Spleen (tissue), 7 donors: ENCODE measurements around the gene MIEN1.

Experiments used
- POLR2A ChIP-seq, 3 donors: fragments of 450-650 bp; IDR thresholded peaks; one replicate each; pipeline ENCODE4 v1.5.1; 2017; ENCODE audit warnings: antibody characterized with exemption in 3 of 3, mild to moderate bottlenecking in 1 of 3
- TF ChIP-seq, protein P1 (sequence below), 11 experiments: fragments of 200-600 bp in 7 of 11; fragments of 450-650 bp in 4 of 11; sonication (generic) in 4 of 11; IDR thresholded peaks in 8 of 11; conservative IDR thresholded peaks in 3 of 11; 1 replicate in 7 of 11; 2 replicates in 4 of 11; pipeline versions ENCODE4 v1.4.0 to v1.8.0; 2016 to 2021; ENCODE audit warnings: antibody characterized with exemption in 11 of 11, inconsistent platforms in 4 of 11, mild to moderate bottlenecking in 1 of 11
- donor health status: DM: no; HTN: no; CAD: no; lungs with moderate emphysema.
- donor health status: DM: no; HTN: no; CAD: no.
- donor health status: DM: no; HTN: no; CAD: no.

DNA sequence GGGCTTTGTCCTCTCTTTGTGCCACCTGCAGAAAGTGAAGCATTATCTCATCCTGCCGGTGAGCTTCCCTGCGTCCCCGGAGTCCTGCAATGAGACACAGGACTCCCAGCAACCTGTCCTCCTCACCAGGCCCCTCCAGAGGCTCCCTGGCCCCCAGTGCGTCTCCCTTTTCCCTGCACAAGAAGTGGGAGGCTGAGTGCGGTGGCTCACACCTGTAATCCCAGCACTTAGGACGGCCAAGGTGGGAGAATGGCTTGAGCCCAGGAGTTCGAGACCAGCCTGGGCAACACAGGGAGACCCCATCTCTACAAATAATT, 15.8 kb upstream of the MIEN1 start:
- TF ChIP-seq, protein P1, sequence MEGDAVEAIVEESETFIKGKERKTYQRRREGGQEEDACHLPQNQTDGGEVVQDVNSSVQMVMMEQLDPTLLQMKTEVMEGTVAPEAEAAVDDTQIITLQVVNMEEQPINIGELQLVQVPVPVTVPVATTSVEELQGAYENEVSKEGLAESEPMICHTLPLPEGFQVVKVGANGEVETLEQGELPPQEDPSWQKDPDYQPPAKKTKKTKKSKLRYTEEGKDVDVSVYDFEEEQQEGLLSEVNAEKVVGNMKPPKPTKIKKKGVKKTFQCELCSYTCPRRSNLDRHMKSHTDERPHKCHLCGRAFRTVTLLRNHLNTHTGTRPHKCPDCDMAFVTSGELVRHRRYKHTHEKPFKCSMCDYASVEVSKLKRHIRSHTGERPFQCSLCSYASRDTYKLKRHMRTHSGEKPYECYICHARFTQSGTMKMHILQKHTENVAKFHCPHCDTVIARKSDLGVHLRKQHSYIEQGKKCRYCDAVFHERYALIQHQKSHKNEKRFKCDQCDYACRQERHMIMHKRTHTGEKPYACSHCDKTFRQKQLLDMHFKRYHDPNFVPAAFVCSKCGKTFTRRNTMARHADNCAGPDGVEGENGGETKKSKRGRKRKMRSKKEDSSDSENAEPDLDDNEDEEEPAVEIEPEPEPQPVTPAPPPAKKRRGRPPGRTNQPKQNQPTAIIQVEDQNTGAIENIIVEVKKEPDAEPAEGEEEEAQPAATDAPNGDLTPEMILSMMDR (IDR thresholded peaks at IDR 0.05 in 8 of 11, conservative IDR thresholded peaks at IDR 0.05 in 3 of 11): no peak
- no peak for TF ChIP-seq POLR2A (IDR thresholded peaks at IDR 0.05)
